ENCODE measurements around the gene LIMS4.
"Not testable (repeated sequence)": the region's sequence is repeated elsewhere in the genome, so short reads cannot be mapped to it uniquely, and the experiment has no call there.

The LIMS4 gene

DNA sequence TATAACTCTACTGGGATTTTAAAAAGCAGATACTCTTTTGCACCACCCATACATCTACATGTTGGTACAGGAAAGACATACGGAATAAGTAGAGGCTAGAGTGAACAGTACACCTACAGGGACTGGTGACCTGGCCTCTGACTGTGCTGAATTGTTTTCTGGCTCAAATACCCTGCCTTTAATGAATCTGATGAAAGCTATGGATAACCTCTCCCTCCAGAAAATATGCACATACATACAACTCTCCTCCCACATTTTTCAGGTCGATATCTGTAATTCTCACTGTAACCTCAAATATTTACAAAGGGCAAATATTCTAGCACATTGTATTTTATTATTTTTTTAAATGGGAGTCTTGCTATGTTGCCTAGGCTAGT, 15.4 kb downstream of the LIMS4 start:
- H3K4me3 ChIP-seq (ENCODE audit: low read depth, low read length); DNase-seq (ENCODE audit: low read depth, low spot score); in situ Hi-C loops (cut with HindIII; ENCODE audit: low sequenced_read_pairs): not testable (repeated sequence)

DNA sequence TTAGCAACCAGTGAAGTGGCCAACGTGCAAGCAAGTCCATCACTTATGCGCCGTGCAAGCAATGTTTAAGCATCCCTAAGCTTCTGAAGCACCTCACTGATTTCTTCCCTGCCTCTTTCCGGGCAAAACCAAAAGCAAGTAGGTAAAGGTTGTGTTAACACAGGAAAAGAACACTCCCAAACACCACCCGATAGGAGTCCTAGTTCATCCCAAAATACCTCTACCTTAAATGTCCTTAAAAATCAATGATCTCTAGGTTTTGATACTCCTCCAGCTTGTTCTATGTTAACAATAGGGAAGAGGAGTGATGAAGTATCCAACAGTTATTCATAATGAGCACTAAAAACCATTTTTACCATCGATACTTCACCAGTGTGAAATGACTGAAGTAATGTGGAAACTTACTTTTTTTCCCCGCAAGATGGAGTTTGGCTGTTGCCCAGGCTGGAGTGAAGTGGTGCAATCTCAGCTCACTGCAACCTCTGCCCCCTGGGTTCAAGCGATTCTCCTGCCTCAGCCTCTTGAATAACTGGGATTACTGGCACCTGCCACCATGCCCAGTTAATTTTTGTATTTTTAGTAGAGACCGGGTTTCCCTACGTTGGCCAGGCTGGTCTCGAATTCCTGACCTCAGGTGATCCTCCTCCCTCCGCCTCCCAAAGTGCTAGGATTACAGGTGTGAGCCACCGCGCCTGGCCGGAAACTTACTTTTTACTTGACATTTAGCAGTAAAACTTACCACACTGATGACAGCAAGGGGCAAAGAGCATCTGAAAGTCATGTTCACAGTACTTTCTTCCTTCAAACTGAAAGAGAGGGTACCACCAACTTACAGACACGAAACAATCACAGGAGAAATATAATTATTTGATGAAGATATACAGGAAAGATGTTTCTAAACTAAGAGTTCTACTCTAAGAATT, 16.1 kb downstream of the LIMS4 start:
- in situ Hi-C loops (cut with HindIII; ENCODE audit: low sequenced_read_pairs); H3K4me3 ChIP-seq (ENCODE audit: low read depth, low read length); DNase-seq (ENCODE audit: low read depth, low spot score): not testable (repeated sequence)

- H3K4me3 ChIP-seq (ENCODE audit: low read depth, low read length); in situ Hi-C loops (cut with HindIII; ENCODE audit: low sequenced_read_pairs); DNase-seq (ENCODE audit: low read depth, low spot score): not testable (repeated sequence)
Measured at GRCh38 chr2:110455080-110455670, 17.4 kb downstream of the LIMS4 start.

DNA sequence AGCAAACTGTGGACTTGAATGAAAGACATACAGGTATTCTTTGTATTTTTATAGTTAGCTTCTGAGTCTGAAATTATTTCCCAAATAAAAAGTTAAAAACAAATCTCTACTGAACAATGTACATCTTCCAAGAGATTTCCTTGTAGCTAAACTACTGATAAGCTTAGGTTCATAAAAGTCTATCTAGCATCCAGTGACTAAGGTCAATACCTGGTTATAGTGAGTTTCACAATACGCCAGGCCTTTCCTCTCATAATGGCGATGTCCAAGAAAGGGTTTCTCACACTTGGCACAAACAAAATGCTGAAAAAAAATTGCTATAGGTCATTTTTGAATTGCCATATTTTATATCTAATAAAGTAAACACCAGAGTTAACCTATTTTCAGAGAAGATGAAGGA, 21.7 kb downstream of the LIMS4 start:
- DNase-seq (ENCODE audit: low read depth, low spot score); in situ Hi-C loops (cut with HindIII; ENCODE audit: low sequenced_read_pairs): not testable (repeated sequence)

DNA sequence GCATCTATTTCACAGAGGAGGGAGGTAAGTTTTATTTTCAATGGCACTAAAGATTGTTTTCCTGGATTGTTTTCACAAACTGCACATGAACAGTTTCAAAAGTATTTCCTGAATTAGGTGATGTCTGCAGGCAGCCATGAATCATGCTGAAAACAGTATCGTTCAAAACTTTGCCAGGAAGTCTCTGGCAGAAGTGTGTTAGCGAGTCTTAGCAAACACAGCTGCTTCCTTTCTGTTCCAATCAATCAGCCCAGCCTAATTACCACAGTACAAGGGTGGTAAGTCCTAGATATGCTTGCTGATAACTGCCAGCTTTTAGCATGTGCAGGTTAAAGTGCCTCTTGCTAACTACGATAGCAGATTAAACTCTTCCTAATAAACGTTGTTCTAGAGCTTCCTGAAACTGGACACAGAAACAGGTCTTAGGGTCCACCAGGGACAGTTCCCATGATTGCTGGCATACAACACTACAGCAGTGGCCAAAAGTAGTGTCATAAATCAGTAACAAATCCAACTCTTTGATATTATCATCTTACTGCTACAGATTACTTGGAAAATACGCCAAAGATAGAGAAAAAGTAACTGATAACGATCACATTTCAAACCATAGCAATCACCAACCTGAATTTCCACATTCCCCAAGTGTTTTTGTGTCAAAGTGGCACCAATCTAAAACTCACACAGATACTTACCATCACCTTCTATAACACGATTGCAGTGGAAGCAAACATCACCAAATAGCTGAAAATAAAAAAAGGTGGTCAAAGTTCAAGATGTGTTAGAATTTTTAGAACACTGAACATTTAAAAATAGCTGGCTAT, 23.3 kb downstream of the LIMS4 start:
- in situ Hi-C loops (cut with HindIII; ENCODE audit: low sequenced_read_pairs); H3K4me3 ChIP-seq (ENCODE audit: low read depth, low read length); DNase-seq (ENCODE audit: low read depth, low spot score): not testable (repeated sequence)

More for the DNA sequence above, 21.7 kb downstream of the LIMS4 start:
- not testable (repeated sequence) for H3K4me3 ChIP-seq (ENCODE audit: low read depth, low read length)

DNA sequence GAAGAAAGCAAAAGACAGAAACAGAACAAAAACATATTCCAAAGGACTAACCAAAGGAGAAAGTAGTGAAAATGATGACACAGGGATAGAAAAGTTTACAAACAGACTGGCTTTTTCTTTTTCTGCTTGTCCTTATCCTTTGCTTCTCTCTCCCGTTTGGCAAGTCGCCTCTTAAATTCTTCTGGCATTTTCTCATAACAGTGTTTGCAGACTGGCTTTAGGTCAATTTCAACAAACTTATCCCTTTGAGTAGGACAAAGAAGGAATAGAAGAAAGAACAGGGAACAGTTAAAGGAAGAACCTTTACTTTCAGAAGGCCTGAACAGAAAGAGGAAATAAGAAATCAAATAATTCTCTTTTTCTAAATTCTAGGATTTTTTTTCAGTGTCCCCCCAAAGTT, 26.0 kb downstream of the LIMS4 start:
- in situ Hi-C loops (cut with HindIII; ENCODE audit: low sequenced_read_pairs); H3K4me3 ChIP-seq (ENCODE audit: low read depth, low read length); DNase-seq (ENCODE audit: low read depth, low spot score): not testable (repeated sequence)

GRCh38 chr2:110443305-110444005, 29.2 kb downstream of the LIMS4 start:
- H3K4me3 ChIP-seq (ENCODE audit: low read depth, low read length); in situ Hi-C loops (cut with HindIII; ENCODE audit: low sequenced_read_pairs); DNase-seq (ENCODE audit: low read depth, low spot score): not testable (repeated sequence)

- DNase-seq (ENCODE audit: low read depth, low spot score); in situ Hi-C loops (cut with HindIII; ENCODE audit: low sequenced_read_pairs); H3K4me3 ChIP-seq (ENCODE audit: low read depth, low read length): not testable (repeated sequence)
Measured at GRCh38 chr2:110441905-110442304, 30.7 kb downstream of the LIMS4 start.

DNA sequence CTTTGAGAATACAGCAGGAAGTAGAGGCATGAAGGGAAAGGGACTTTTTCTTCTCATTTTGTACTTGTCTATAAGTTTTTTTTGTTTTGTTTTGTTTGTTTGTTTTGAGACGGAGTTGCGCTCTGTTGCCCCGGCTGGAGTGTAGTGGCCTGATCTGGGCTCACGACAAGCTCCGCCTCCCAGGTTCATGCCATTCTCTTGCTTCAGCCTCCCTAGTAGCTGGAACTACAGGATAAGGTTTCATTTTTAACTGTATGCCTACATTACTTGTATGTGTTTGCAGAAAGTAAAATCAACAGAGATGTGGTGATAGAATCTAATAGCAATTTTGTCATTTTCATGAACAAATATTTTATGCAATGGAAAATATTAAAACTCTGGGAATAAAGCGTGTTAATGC, 38.1 kb downstream of the LIMS4 start:
- in situ Hi-C loops (cut with HindIII; ENCODE audit: low sequenced_read_pairs); DNase-seq (ENCODE audit: low read depth, low spot score); H3K4me3 ChIP-seq (ENCODE audit: low read depth, low read length): not testable (repeated sequence)

DNA sequence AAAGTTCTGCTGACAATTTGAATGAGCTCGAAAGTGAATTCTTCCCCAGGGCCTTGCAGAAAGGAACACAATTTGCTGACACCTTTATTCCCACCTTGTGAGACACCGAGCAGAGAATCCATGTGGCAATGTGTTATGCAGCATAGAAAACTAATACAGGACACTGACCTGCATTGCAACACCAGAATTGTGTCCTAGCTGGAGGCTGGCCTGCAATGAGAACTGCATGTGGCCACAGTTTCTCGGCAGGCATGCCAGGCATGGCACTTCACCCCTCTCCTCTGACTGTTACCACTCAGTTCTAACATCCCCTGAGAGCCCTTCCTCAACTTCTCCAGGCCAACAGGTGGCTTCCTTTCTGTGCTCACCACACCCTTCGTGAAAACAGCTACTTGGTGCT, 46.9 kb downstream of the LIMS4 start:
- H3K4me3 ChIP-seq (ENCODE audit: low read depth, low read length); in situ Hi-C loops (cut with HindIII; ENCODE audit: low sequenced_read_pairs); DNase-seq (ENCODE audit: low read depth, low spot score): not testable (repeated sequence)

GRCh38 chr2:110424421-110424820, 48.2 kb downstream of the LIMS4 start:
- in situ Hi-C loops (cut with HindIII; ENCODE audit: low sequenced_read_pairs): not testable (repeated sequence)

GRCh38 chr2:110423574-110423962, 49.0 kb downstream of the LIMS4 start:
- DNase-seq (ENCODE audit: low read depth, low spot score); H3K4me3 ChIP-seq (ENCODE audit: low read depth, low read length); in situ Hi-C loops (cut with HindIII; ENCODE audit: low sequenced_read_pairs): not testable (repeated sequence)

More at GRCh38 chr2:110424421-110424820, 48.2 kb downstream of the LIMS4 start:
- not testable (repeated sequence) for DNase-seq (ENCODE audit: low read depth, low spot score); H3K4me3 ChIP-seq (ENCODE audit: low read depth, low read length)

GRCh38 chr2:110422852-110423573, 49.6 kb downstream of the LIMS4 start:
- DNase-seq (ENCODE audit: low read depth, low spot score); H3K4me3 ChIP-seq (ENCODE audit: low read depth, low read length); in situ Hi-C loops (cut with HindIII; ENCODE audit: low sequenced_read_pairs): not testable (repeated sequence)

DNA sequence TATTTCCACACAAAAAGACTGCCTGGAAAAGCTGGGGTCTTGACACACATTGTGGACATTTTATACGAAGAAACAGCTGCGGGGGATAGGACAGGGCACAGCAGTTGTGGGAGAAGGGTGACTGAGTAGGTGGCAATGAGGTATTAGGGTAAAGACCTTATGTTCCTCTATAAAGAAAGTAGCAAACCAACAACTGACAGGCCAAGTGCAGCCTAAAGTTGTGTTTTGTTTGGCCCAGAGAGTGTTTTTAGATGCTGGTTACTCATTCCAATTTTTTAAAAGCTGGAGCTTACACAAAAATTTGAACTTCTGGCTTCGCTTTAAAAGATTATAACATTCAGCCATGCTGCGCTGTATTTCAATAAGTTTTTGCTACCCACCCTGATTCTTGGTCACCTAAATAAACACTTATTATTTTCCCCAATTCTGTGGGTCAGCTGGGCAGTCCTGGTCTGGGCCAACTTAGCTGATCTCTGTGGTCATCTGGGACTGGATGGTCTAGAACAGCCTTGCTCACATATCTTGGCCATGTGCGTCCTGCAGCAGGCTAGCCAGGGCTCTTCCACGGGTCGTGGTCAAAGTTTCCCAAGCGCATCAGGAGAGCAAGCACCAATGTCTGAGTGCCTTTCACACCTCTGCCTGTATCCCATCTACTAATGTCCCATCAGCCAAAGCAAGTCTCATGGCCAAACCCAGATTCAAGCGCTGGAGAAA, 51.8 kb downstream of the LIMS4 start:
- in situ Hi-C loops (cut with HindIII; ENCODE audit: low sequenced_read_pairs); DNase-seq (ENCODE audit: low read depth, low spot score): not testable (repeated sequence)

DNA sequence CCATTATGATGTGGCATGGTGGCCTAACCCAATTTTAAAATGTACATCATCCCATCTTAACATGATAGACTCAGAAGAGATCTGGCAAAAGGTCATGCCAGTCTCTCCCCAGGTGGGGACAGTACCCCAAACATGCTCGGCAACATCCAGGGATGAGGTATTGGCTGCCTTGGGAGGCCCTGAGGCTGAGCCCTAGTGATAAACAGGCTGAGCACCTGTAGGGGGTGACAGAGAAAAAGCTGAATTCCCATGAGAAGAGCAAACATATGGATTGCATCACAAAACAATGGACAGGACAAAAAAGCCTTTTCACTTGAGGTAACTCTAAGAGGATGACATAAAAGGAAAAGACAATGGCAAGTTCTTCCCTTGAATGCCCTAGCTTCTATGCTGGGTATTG, 65.5 kb downstream of the LIMS4 start:
- DNase-seq (ENCODE audit: low read depth, low spot score); H3K4me3 ChIP-seq (ENCODE audit: low read depth, low read length); in situ Hi-C loops (cut with HindIII; ENCODE audit: low sequenced_read_pairs): not testable (repeated sequence)

More for the DNA sequence above, 51.8 kb downstream of the LIMS4 start:
- not testable (repeated sequence) for H3K4me3 ChIP-seq (ENCODE audit: low read depth, low read length)

DNA sequence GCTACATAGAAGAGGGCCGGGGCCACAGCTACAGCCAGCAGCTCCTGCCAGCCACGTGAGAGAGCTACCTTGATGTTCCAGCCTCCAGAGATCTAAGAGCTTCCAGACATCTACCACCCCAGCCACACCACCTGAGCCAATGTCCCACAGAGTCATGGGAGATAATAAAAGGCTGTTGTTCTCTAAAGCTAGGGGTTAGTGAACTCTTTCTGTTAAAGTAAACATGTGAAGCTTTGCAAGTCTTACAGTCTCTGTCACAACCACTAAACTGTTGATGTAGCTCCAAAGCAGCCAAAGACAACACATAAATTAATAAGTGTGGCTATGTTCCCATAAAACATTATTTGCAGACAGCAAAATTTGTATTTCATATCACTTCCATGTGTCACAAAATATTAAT, 67.6 kb downstream of the LIMS4 start:
- in situ Hi-C loops (cut with HindIII; ENCODE audit: low sequenced_read_pairs); H3K4me3 ChIP-seq (ENCODE audit: low read depth, low read length); DNase-seq (ENCODE audit: low read depth, low spot score): not testable (repeated sequence)

All from astrocyte of the spinal cord (primary cell).